ENCODE results near the gene P2RX7. TPM values are rescaled to one million over a fixed set of nuclear protein-coding genes. Genes with fewer than 3 reads are reported as not detected.
"Not testable (repeated sequence)": the region's sequence is repeated elsewhere in the genome, so short reads cannot be mapped to it uniquely, and the experiment has no call there.

P2RX7 gene
- total RNA-seq, 4 donors from 2014 or later = 0.35 to 0.46 (median 0.41) TPM; not detected in 1

- H3K27ac ChIP-seq = no peak overlapping the region
- intact Hi-C loops (cut with DNase I; ENCODE audit: low total_unique reads) (no loop called here), in situ Hi-C loops (cut with MboI; ENCODE audit: low sequenced_read_pairs in 4 of 4) (no loop called here)
- no peak for DNase-seq
- H3K36me3 ChIP-seq = no peaks in the 10 kb centered on the region
- no peak for TF ChIP-seq CTCF (IDR thresholded peaks at IDR 0.05 in 4 of 5, conservative IDR thresholded peaks at IDR 0.05 in 1 of 5)
- TF ChIP-seq POLR2A (IDR thresholded peaks at IDR 0.05) = no peak
- no peaks in the 10 kb centered on the region for H3K27me3 ChIP-seq
- H3K9me3 ChIP-seq = no peaks in the 10 kb centered on the region
- no peak overlapping the region for H3K4me3 ChIP-seq
- ATAC-seq = no peak
- no peaks in the 10 kb centered on the region for H3K4me1 ChIP-seq
Observed at GRCh38 chr12:121224591-121224990, 91.9 kb downstream of the P2RX7 start.

- no peak for TF ChIP-seq POLR2A (IDR thresholded peaks at IDR 0.05)
- TF ChIP-seq CTCF (IDR thresholded peaks at IDR 0.05 in 4 of 5, conservative IDR thresholded peaks at IDR 0.05 in 1 of 5) = no peak
- Histone ChIP-seq H3K4me3 (no peak overlapping the region), H3K27ac (no peak overlapping the region), H3K36me3 (no peaks in the 10 kb centered on the region), H3K9me3 (no peaks in the 10 kb centered on the region), H3K4me1 (no peaks in the 10 kb centered on the region), H3K27me3 (no peaks in the 10 kb centered on the region)
- in situ Hi-C loops (cut with MboI; ENCODE audit: low sequenced_read_pairs in 4 of 4) (no loop called here), intact Hi-C loops (cut with DNase I; ENCODE audit: low total_unique reads) (no loop called here)
- ATAC-seq (no peak), DNase-seq (no peak)
Observed at GRCh38 chr12:121226399-121226798, 93.7 kb downstream of the P2RX7 start.

- ATAC-seq; H3K27ac ChIP-seq; in situ Hi-C loops (cut with MboI; ENCODE audit: low sequenced_read_pairs in 4 of 4); DNase-seq; H3K36me3 ChIP-seq; H3K9me3 ChIP-seq; intact Hi-C loops (cut with DNase I; ENCODE audit: low total_unique reads); H3K4me1 ChIP-seq; H3K4me3 ChIP-seq; H3K27me3 ChIP-seq: not testable (repeated sequence)
Observed at GRCh38 chr12:121226871-121227270, 94.2 kb downstream of the P2RX7 start.

GRCh38 chr12:121227294-121227693 is 94.6 kb downstream of the P2RX7 start:
- in situ Hi-C loops (cut with MboI; ENCODE audit: low sequenced_read_pairs in 4 of 4) (no loop called here), intact Hi-C loops (cut with DNase I; ENCODE audit: low total_unique reads) (no loop called here)
- no peaks in the 10 kb centered on the region for H3K27me3 ChIP-seq
- H3K4me3 ChIP-seq = no peak overlapping the region
- no peaks in the 10 kb centered on the region for H3K9me3 ChIP-seq
- H3K36me3 ChIP-seq = no peaks in the 10 kb centered on the region
- no peak for TF ChIP-seq CTCF (IDR thresholded peaks at IDR 0.05 in 4 of 5, conservative IDR thresholded peaks at IDR 0.05 in 1 of 5)
- no peak for TF ChIP-seq POLR2A (IDR thresholded peaks at IDR 0.05)
- ATAC-seq (no peak), DNase-seq (no peak)
- no peak overlapping the region for H3K27ac ChIP-seq
- no peaks in the 10 kb centered on the region for H3K4me1 ChIP-seq

GRCh38 chr12:121228919-121229665 is 96.4 kb downstream of the P2RX7 start:
- TF ChIP-seq POLR2A (IDR thresholded peaks at IDR 0.05) (no peak), CTCF (IDR thresholded peaks at IDR 0.05 in 4 of 5, conservative IDR thresholded peaks at IDR 0.05 in 1 of 5) (no peak)
- Histone ChIP-seq H3K27me3 (no peaks in the 10 kb centered on the region), H3K36me3 (no peaks in the 10 kb centered on the region)

More at GRCh38 chr12:121228919-121229665, 96.4 kb downstream of the P2RX7 start:
- no peak overlapping the region for H3K4me3 ChIP-seq
- intact Hi-C loops (cut with DNase I; ENCODE audit: low total_unique reads) (no loop called here), in situ Hi-C loops (cut with MboI; ENCODE audit: low sequenced_read_pairs in 4 of 4) (no loop called here)
- H3K4me1 ChIP-seq = no peaks in the 10 kb centered on the region
- ATAC-seq = no peak
- no peak for DNase-seq
- no peaks in the 10 kb centered on the region for H3K9me3 ChIP-seq
- H3K27ac ChIP-seq = no peak overlapping the region

All from gastrocnemius medialis (tissue), 4 donors.